Tibial artery (tissue), 4 donors: ENCODE data around the gene MIOS.

Experiments
- DNase-seq, 2 donors: peaks; one replicate each; pipeline ENCODE4 v3.0.0-alpha.2; 2019
- H3K27ac ChIP-seq, 2 donors: fragments of 200-600 bp; sonication (generic) in 1 of 2; 1 replicate in 1 of 2; 2 replicates in 1 of 2; pipeline ENCODE4 v1.5.1; 2018 to 2019; ENCODE audit warnings: mild to moderate bottlenecking in 1 of 2
- H3K27me3 ChIP-seq, 2 donors: fragments of 200-600 bp; sonication (generic) in 1 of 2; one replicate each; pipeline versions ENCODE4 v1.5.1 to v1.6.0; 2016 to 2019
- H3K36me3 ChIP-seq, 3 donors: fragments of 200-600 bp; sonication (generic) in 2 of 3; one replicate each; pipeline ENCODE4 v1.5.1; 2016 to 2019; ENCODE audit warnings: mild to moderate bottlenecking in 2 of 3
- H3K4me1 ChIP-seq, 4 donors: fragments of 200-600 bp; sonication (generic) in 2 of 4; 1 replicate in 3 of 4; 2 replicates in 1 of 4; pipeline ENCODE4 v1.5.1; 2016 to 2019
- H3K4me3 ChIP-seq, 2 donors: fragments of 200-600 bp; sonication (generic) in 1 of 2; 1 replicate in 1 of 2; 2 replicates in 1 of 2; pipeline ENCODE4 v1.5.1; 2018 to 2019; ENCODE audit warnings: mild to moderate bottlenecking in 2 of 2
- H3K9me3 ChIP-seq, 3 donors: fragments of 200-600 bp; sonication (generic) in 1 of 3; one replicate each; pipeline ENCODE4 v1.5.1; 2016 to 2019
- intact Hi-C: fragments of 100-400 bp; cut with DNase I; formaldehyde crosslinking; loops from one replicate; pipeline ENCODE4 v1.15.0; 2023; ENCODE audit warnings: low total_unique reads
- TF ChIP-seq, protein P1 (sequence below), 2 experiments: fragments of 200-600 bp in 1 of 2; fragments of 450-650 bp in 1 of 2; IDR thresholded peaks; one replicate each; pipeline ENCODE4 v1.5.1; 2017 to 2019; ENCODE audit warnings: antibody characterized with exemption in 2 of 2, mild to moderate bottlenecking in 1 of 2, moderate library complexity in 1 of 2

MIOS gene

DNA sequence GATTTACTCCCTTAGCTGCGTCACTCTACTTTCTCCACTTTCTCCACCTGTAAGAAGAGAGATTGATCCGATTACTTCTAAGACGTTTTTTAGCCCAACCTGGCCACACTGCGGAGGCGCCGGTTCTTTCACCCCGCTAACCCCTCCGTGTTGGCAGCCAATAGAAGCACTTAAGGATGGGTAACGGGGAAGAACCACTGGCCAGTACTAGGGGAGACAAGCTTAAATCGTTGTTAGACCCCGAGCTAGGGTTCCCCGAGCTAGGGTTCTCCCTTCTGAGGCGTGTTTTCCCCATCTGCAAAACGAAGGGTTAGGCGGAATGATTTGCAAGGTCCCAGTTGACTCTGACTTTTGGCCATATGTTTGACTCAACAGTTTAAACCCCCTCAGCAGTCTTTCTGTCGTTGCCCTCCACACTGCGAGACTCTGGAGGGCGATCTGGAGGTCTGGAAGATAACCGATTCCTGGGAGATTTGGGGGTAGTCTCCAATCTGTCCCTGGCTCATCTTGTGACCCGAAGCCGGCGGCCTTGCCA, 74.5 kb downstream of the MIOS start:
- intact Hi-C loops = loop anchor here (10.0 kb wide), 1 partner anchor 324 kb away; the partner anchor contains the start of gene GLCCI1
- Histone ChIP-seq H3K27me3 (no peaks in the 10 kb centered on the region), H3K36me3 (peaks cover 0 to 3% (median under 1%) of the 10 kb centered on the region in 3 donors), H3K4me1 (peaks cover 0 to 15% (median 2%) of the 10 kb centered on the region in 4 donors), H3K4me3 (peak overlapping the region; percentile 69 to 77), H3K27ac (peak overlapping the region; percentile 86 to 90), H3K9me3 (no peaks in the 10 kb centered on the region)
- no peak for DNase-seq
- TF ChIP-seq, protein P1, sequence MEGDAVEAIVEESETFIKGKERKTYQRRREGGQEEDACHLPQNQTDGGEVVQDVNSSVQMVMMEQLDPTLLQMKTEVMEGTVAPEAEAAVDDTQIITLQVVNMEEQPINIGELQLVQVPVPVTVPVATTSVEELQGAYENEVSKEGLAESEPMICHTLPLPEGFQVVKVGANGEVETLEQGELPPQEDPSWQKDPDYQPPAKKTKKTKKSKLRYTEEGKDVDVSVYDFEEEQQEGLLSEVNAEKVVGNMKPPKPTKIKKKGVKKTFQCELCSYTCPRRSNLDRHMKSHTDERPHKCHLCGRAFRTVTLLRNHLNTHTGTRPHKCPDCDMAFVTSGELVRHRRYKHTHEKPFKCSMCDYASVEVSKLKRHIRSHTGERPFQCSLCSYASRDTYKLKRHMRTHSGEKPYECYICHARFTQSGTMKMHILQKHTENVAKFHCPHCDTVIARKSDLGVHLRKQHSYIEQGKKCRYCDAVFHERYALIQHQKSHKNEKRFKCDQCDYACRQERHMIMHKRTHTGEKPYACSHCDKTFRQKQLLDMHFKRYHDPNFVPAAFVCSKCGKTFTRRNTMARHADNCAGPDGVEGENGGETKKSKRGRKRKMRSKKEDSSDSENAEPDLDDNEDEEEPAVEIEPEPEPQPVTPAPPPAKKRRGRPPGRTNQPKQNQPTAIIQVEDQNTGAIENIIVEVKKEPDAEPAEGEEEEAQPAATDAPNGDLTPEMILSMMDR (IDR thresholded peaks at IDR 0.05) = no peak

DNA sequence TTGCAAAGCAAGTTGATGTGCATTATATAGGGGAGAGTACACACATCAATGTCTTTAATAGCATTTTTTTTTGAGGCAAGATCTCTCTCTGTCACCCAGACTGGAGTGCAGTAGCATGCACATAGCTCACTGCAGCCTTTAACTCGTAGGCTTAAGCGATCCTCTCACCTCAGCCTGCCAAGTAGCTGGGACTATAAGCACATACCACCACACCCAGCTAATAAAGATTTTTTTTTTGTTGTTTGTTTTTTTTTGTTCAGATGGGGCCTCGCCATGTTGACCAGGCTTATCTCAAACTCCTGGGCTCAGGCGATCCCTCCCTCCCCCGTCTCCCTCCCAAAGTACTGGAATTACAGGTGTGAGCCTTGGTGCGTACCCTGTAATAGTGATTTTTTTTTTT, 75.4 kb downstream of the MIOS start:
- Histone ChIP-seq H3K36me3 (no peaks in the 10 kb centered on the region), H3K9me3 (no peaks in the 10 kb centered on the region), H3K4me1 (peaks cover 0 to 15% (median 2%) of the 10 kb centered on the region in 4 donors), H3K27me3 (no peaks in the 10 kb centered on the region), H3K27ac (no peak overlapping the region), H3K4me3 (no peak overlapping the region)
- intact Hi-C loops = loop anchor here (10.0 kb wide), 1 partner anchor 323 kb away; the partner anchor contains the start of gene GLCCI1
- no peak for DNase-seq
- TF ChIP-seq, protein P1 (IDR thresholded peaks at IDR 0.05) = no peak

- H3K36me3 ChIP-seq = no peaks in the 10 kb centered on the region
- TF ChIP-seq, protein P1 (IDR thresholded peaks at IDR 0.05) = no peak
- no peak overlapping the region for H3K4me3 ChIP-seq
Measured at GRCh38 chr7:7647495-7648036, 80.9 kb downstream of the MIOS start.

GRCh38 chr7:7650682-7651206, 84.1 kb downstream of the MIOS start:
- intact Hi-C loops = no loop called here
- no peaks in the 10 kb centered on the region for H3K9me3 ChIP-seq

More at GRCh38 chr7:7647495-7648036, 80.9 kb downstream of the MIOS start:
- no peak for DNase-seq
- no peaks in the 10 kb centered on the region for H3K9me3 ChIP-seq
- intact Hi-C loops = loop anchor here (10.0 kb wide), 1 partner anchor 317 kb away; the partner anchor contains the start of gene GLCCI1
- no peak overlapping the region for H3K27ac ChIP-seq
- no peaks in the 10 kb centered on the region for H3K27me3 ChIP-seq
- H3K4me1 ChIP-seq = no peaks in the 10 kb centered on the region

GRCh38 chr7:7651479-7651878, 84.8 kb downstream of the MIOS start:
- Histone ChIP-seq H3K4me1 (no peaks in the 10 kb centered on the region), H3K4me3 (no peak overlapping the region), H3K9me3 (no peaks in the 10 kb centered on the region), H3K27me3 (no peaks in the 10 kb centered on the region), H3K36me3 (no peaks in the 10 kb centered on the region), H3K27ac (no peak overlapping the region)
- intact Hi-C loops = no loop called here
- TF ChIP-seq, protein P1 (IDR thresholded peaks at IDR 0.05) = no peak
- no peak for DNase-seq

More at GRCh38 chr7:7650682-7651206, 84.1 kb downstream of the MIOS start:
- Histone ChIP-seq H3K4me1 (no peaks in the 10 kb centered on the region), H3K27me3 (no peaks in the 10 kb centered on the region), H3K36me3 (no peaks in the 10 kb centered on the region), H3K4me3 (no peak overlapping the region), H3K27ac (no peak overlapping the region)
- TF ChIP-seq, protein P1 (IDR thresholded peaks at IDR 0.05) = no peak
- DNase-seq = no peak
